ENCODE measurements around the gene AARS2.

The AARS2 gene

GRCh38 chr6:44260451-44261297 lies 52.5 kb downstream of the AARS2 start:
- H3K4me3 ChIP-seq (ENCODE audit: low read depth, low read length), result no peak overlapping the region
- ChIA-PET CTCF (interaction anchor here (2.2 kb wide), 1 partner anchor 8 kb away, joined by 14 read pairs; no protein-coding TSS in a partner anchor), POLR2A (no interaction called here)
- no peak for TF ChIP-seq CTCF (IDR thresholded peaks at IDR 0.05; ENCODE audit: insufficient read depth, low read length, missing control alignments)
- no peak for DNase-seq (ENCODE audit: low read depth, low spot score)

- no peak for DNase-seq (ENCODE audit: low read depth, low spot score)
- CTCF ChIA-PET, result interaction anchor here (1.0 kb wide), 1 partner anchor 87 kb away, joined by 3 read pairs; no protein-coding TSS in a partner anchor
- H3K4me3 ChIP-seq (ENCODE audit: low read depth, low read length), result no peak overlapping the region
- POLR2A ChIA-PET, result no interaction called here
- TF ChIP-seq CTCF (IDR thresholded peaks at IDR 0.05; ENCODE audit: insufficient read depth, low read length, missing control alignments), result no peak
Observed at GRCh38 chr6:44260011-44260410, 53.1 kb downstream of the AARS2 start.

GRCh38 chr6:44258921-44259320 lies 54.2 kb downstream of the AARS2 start:
- no peak for TF ChIP-seq CTCF (IDR thresholded peaks at IDR 0.05; ENCODE audit: insufficient read depth, low read length, missing control alignments)
- no peak for DNase-seq (ENCODE audit: low read depth, low spot score)
- H3K4me3 ChIP-seq (ENCODE audit: low read depth, low read length), result no peak overlapping the region
- POLR2A ChIA-PET, result no interaction called here
- CTCF ChIA-PET, result interaction anchor here (1.0 to 4.3 kb wide), 5 partner anchors 10 to 86 kb away, joined by 3 to 54 read pairs (median 3); partner anchors contain the start of gene TMEM151B

GRCh38 chr6:44258325-44258863 lies 54.8 kb downstream of the AARS2 start:
- POLR2A ChIA-PET, result no interaction called here
- CTCF ChIA-PET, result interaction anchor here (1.0 to 4.3 kb wide), 4 partner anchors 10 to 78 kb away, joined by 3 to 54 read pairs (median 3); partner anchors contain the start of gene TMEM151B
- no peak for DNase-seq (ENCODE audit: low read depth, low spot score)
- no peak overlapping the region for H3K4me3 ChIP-seq (ENCODE audit: low read depth, low read length)
- no peak for TF ChIP-seq CTCF (IDR thresholded peaks at IDR 0.05; ENCODE audit: insufficient read depth, low read length, missing control alignments)

- H3K4me3 ChIP-seq (ENCODE audit: low read depth, low read length), result peak overlapping the region; percentile 88
- DNase-seq (ENCODE audit: low read depth, low spot score), result no peak
- POLR2A ChIA-PET, result interaction anchor here (3.4 kb wide), 1 partner anchor 11 kb away, joined by 109 read pairs; the partner anchor contains the start of gene HSP90AB1
- no peak for TF ChIP-seq CTCF (IDR thresholded peaks at IDR 0.05; ENCODE audit: insufficient read depth, low read length, missing control alignments)
- CTCF ChIA-PET, result interaction anchor here (1.0 to 4.3 kb wide), 7 partner anchors 11 to 94 kb away, joined by 3 to 54 read pairs (median 3); partner anchors contain the start of genes HSP90AB1 and TMEM151B
Observed at GRCh38 chr6:44257753-44258324, 55.3 kb downstream of the AARS2 start.

All from AG04449 (cell line).